ENCODE data around the gene APOE. TPM values are rescaled to one million over a fixed set of nuclear protein-coding genes. Genes with fewer than 3 reads are reported as not detected.
A peak's percentile ranks its signal among the peaks of the same experiment; 100 is the strongest.

Gene APOE
- polyA plus RNA-seq, 4 donors: 261 to 604 (median 299) TPM

DNA sequence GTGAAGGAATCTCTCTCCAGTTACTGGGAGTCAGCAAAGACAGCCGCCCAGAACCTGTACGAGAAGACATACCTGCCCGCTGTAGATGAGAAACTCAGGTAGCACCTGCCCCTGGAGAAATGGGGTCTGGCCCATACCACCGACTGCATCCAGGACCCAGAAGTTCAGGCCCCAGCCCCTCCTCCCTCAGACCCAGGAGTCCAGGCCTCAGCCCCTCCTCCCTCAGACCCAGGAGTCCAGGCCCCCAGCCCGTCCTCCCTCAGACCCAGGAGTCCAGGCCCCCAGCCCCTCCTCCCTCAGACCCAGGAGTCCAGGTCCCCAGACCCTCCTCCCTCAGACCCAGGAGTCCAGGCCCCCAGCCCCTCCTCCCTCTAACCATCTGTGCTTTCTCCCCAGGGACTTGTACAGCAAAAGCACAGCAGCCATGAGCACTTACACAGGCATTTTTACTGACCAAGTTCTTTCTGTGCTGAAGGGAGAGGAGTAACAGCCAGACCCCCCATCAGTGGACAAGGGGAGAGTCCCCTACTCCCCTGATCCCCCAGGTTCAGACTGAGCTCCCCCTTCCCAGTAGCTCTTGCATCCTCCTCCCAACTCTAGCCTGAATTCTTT is 43.3 kb downstream of the APOE start:
- DNase-seq (ENCODE audit: low read depth in 4 of 4, low spot score in 3 of 4): no peak

DNA sequence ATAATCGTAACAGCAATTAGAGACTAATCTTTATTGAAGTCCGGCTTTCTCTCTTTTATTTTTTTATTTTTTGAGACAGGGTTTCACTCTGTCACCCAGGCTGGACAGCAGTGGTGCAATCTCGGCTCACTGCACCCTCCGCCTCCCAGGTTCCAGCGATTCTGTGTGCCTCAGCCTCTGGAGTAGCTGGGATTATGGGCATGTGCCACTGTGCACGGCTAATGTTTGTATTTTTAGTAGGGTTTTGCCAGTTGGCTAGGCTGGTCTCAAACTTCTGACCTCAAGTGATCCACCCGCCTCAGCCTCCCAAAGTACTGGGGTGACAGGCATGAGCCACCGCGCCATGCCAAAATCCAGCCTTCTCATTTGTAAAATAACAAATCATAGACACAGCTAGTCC is 44.0 kb downstream of the APOE start:
- DNase-seq (ENCODE audit: low read depth in 4 of 4, low spot score in 3 of 4): no peak

DNA sequence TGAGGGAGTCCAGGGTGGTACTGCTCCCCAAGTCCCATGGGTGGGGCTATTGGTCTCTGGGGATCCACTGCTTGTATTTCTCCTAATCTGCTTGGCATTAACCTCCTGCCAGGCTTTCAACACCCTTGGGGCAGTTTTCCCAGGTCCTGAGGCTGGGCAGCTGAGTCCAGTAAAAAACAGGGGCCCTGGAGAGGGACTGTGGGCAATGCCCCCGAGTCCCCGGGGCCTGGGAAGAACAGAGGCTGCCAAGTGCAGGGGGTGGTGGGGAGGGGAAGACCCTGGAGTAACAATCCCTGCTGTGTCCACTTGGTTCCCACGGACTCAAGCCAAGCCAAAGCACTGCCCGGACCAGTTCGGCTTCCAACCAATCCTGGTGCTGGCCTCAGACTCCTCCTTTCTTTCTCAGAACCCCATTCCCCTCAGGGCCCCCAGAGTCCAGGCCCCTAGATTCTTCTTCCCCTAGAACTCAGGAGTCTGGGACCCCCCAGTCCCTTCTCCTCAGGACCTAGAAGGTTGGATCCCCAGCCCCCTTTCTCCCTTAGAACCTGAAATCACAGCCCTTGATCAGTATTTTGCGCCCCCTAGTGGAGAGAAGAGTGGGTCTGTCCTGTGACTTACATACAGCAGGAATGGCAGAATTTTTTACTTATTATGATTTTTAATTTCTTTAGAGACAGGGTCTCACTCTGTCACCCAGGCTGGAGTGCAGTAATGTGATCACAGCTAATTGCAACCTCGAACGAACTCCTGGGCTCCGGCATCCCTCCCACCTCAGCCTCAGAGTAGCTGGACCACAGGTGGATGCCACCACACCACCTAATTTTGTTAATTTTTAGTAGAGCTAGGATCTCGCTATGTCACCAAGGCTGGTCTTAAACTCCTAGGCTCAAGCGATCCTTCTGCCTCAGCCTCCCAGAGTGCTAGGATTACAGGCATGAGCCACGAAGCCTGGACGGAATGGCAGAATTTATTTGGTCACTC is 45.9 kb downstream of the APOE start:
- peak; percentile 62 to 77 (median 72) for DNase-seq (ENCODE audit: low read depth in 4 of 4, low spot score in 3 of 4)

DNA sequence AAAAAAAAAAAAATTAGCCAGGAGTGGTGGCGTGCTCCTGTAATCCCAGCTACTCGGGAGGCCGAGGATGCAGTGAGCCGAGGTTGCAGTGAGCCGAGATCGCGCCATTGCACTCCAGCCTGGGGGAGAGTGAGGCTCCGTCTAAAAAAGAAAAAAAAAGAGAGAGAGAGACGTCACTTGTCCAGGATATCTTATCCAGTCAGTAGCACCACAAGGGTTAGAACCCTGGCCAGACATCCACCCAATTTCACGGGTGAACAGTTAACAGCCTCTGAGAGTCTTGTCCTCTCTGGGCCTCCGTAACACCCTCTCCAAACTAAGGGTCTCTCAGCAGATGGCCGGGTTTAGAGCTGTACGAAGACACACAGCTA is 48.7 kb downstream of the APOE start:
- DNase-seq (ENCODE audit: low read depth in 4 of 4, low spot score in 3 of 4): no peak

DNA sequence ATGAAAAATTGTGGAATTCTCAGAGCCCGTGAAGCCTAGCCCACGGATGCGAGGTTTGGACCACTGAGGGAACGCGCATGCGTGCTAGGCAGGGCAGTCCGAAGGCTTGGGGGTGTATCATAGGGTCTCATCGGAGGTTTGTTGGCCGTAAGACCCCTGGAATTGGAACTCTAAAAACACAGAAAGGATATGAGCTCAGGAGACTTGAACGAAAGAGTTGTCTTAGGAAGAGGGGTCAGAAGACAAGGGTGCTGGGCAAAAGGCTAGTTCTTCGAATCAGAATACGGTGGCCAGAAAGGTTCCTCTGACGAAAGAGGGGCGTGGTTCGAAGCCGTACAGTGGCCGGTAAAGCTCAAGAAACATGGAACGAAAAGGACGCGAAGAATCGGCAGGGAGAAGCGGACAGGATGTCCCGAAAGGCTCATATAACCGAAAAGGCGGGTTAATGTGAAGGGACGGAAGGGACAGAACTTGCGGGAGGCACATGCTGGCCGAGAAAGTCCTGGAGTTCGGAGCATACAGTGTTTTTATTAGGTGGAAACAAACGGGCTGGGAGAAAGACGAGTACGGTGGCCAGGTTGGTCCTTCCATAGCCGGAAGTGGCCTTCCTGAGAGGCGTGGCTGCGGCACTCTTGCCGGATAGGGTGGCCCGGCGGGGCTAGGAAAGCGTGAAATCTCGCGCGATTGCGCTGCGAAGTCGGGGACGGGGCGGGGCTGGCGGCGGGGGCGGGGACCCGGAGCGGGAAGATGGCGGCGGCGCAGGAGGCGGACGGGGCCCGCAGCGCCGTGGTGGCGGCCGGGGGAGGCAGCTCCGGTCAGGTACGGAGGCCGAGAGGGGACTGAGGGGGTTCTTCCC is 49.3 kb downstream of the APOE start, which contains the start of gene CLPTM1:
Gene CLPTM1, plus strand, starts transcription at position 732 of the 856 bp plus-strand sequence. Its CDS starts 16 bp downstream, at position 748.
- peak; percentile 92 to 98 (median 93) for DNase-seq (ENCODE audit: low read depth in 4 of 4, low spot score in 3 of 4)

DNA sequence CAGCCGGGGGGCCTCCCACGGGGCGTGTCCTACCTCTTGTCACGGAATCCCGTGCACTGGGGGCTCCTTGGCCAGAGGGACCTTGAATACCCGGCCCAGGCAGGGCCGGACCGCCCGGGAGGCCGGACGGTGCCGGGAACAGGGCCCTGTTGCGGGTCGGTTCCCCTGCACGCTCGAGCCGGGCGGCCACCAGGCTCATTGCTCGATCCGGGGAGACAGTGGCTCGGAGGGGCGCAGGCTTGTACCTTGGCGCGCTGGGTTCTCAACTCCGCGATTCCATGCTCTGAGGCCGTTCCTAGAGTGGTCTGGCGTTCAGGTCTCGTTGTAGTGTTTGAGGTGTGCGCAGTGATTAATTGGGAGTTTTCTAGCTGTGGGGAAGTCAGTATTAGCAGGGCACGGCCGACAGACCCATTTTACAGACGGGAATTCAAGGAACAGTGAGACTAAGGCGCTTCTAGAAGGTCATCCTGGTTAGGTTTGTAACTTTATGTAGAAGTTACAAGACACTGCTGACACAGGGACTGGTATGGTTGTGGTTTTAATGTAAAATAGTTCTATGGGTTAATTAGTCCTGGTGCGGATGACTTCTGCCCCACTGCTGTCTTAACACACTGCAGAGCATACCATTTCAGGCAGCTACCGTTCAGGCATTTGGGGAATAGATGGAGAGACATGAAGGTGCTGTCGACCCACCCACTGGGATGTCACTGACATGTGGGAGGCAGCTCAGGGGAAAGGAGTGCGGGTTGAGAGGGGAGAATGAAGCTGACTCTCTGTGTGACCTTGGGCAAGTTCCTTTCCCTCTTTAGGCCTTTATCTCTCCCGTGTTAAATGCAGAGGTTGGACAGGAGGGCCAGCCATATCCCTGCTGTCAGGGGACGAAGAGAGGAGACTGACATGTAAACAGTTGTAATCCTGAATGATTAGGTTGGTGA is 50.2 kb downstream of the APOE start:
- DNase-seq (ENCODE audit: low read depth in 4 of 4, low spot score in 3 of 4): no peak

DNA sequence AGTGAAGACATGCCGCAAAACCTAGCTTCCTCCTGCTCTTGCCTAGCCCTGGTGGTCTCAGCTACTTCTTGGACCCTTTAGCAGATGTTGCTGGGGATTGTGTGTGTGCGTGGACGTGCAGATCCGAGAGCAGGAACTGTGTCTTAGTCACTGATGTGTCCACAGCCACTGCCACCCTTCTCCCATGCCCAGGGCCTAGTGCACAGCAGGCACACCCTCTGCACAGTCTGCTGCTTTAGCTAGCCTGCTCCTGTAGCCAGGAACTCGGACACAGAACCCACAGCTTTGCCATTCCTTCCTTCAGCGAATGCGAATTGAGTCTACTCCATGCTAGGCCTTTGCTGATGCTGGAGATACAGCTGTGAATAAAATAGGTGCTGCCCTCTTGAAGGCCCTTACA is 51.9 kb downstream of the APOE start:
- DNase-seq (ENCODE audit: low read depth in 4 of 4, low spot score in 3 of 4): no peak

DNA sequence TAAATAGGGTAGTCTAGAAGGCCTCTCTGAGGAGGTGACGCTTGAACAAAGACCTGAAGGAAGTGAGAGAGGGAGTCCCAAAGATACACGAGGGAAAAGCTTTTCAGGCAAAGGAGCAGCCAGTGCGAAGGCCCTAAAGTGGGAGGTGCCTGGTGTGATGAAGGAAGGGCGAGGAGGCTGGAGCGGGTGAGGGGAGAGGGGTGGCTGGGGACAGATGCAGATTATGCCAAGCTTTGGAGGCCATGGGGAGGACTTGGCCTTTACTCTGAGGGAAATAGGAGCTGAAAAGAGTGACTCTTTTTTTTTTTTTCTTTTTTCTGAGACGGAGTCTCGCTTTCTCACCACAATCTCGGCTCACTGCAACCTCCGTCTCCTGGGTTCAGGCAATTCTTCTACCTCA is 52.5 kb downstream of the APOE start:
- no peak for DNase-seq (ENCODE audit: low read depth in 4 of 4, low spot score in 3 of 4)

Other genes starting within 250 kb of the APOE start
- gene CEACAM19, start 234.3 kb upstream of the APOE start, polyA plus RNA-seq (ENCODE audit: insufficient read length in 4 of 4): 10 to 100 TPM in 3 of 4 donors, 1 to 10 TPM in 1; 9.4 to 16.3 (median 14.4) TPM
- not detected for gene CEACAM16, start 206.6 kb upstream of the APOE start, polyA plus RNA-seq (ENCODE audit: insufficient read length in 4 of 4)
- gene BCL3, start 157.1 kb upstream of the APOE start, polyA plus RNA-seq (ENCODE audit: insufficient read length in 4 of 4): 10 to 100 TPM in 1 of 4 donors, 1 to 10 TPM in 3; 5.6 to 10.2 (median 6.2) TPM
- 1 to 10 TPM; 4.3 to 7.4 (median 5.7) TPM for gene CBLC, start 127.9 kb upstream of the APOE start, polyA plus RNA-seq (ENCODE audit: insufficient read length in 4 of 4)
- 100 to 1,000 TPM; 457 to 754 (median 572) TPM for gene BCAM, start 96.7 kb upstream of the APOE start, polyA plus RNA-seq (ENCODE audit: insufficient read length in 4 of 4)
- 100 to 1,000 TPM; 149 to 180 (median 159) TPM for gene NECTIN2, start 59.5 kb upstream of the APOE start, polyA plus RNA-seq (ENCODE audit: insufficient read length in 4 of 4)
- gene TOMM40, start 14.5 kb upstream of the APOE start, polyA plus RNA-seq (ENCODE audit: insufficient read length in 4 of 4): 10 to 100 TPM; 44.7 to 54.6 (median 47.6) TPM
- 10 to 100 TPM; 10.5 to 12.5 (median 11.2) TPM for gene APOC1, start 8.8 kb downstream of the APOE start, polyA plus RNA-seq (ENCODE audit: insufficient read length in 4 of 4)
- gene APOC4, start 36.4 kb downstream of the APOE start, polyA plus RNA-seq (ENCODE audit: insufficient read length in 4 of 4): not detected
- gene APOC2, start 40.3 kb downstream of the APOE start, polyA plus RNA-seq (ENCODE audit: insufficient read length in 4 of 4): 10 to 100 TPM in 2 of 4 donors, 1 to 10 TPM in 2; 6.2 to 14.9 (median 9.6) TPM
- gene CLPTM1, start 49.6 kb downstream of the APOE start, polyA plus RNA-seq (ENCODE audit: insufficient read length in 4 of 4): 100 to 1,000 TPM; 107 to 127 (median 121) TPM
- gene RELB, start 95.7 kb downstream of the APOE start, polyA plus RNA-seq (ENCODE audit: insufficient read length in 4 of 4): 1 to 10 TPM; 5.2 to 7.7 (median 5.9) TPM
- 10 to 100 TPM; 55.8 to 63.3 (median 59.1) TPM for gene CLASRP, start 133.2 kb downstream of the APOE start, polyA plus RNA-seq (ENCODE audit: insufficient read length in 4 of 4)
- gene ZNF296, start 170.7 kb downstream of the APOE start, polyA plus RNA-seq (ENCODE audit: insufficient read length in 4 of 4): 1 to 10 TPM in 1 of 4 donors, under 1 TPM in 3; 0.78 to 1.5 (median 0.95) TPM
- gene GEMIN7, start 173.5 kb downstream of the APOE start, polyA plus RNA-seq (ENCODE audit: insufficient read length in 4 of 4): 10 to 100 TPM; 19.0 to 26.7 (median 21.8) TPM
- gene PPP1R37, start 187.4 kb downstream of the APOE start, polyA plus RNA-seq (ENCODE audit: insufficient read length in 4 of 4): 10 to 100 TPM; 23.8 to 35.3 (median 26.0) TPM

Data from right renal pelvis (tissue), 4 donors.